NCI-H748 (cell line): ENCODE data around the gene MAGEB17.

Source experiments
- DNase-seq: peaks from one replicate; lab custom pipeline; 2025; ENCODE audit not compliant: unreplicated experiment; lab: John Stamatoyannopoulos, UW

The MAGEB17 gene

DNA sequence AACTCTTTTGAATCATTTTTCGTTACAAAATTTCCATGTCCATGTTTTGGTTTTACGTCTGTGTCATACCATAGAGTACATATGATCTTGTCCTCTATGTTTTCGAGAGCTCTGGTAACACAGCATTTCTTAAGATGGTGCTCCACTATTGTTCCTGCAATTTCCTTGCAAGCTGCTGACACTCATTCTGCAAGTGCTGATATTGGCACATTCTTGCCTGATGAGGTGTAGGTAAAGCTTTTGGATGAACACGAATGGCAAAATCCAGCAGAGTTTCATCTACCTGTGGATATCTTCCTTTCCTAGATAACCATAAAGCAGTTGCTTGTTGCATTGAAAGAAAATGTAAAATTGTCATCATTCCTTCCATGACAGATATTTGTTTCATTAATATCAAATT lies 41.3 kb downstream of the MAGEB17 start:
- no peak for DNase-seq

DNA sequence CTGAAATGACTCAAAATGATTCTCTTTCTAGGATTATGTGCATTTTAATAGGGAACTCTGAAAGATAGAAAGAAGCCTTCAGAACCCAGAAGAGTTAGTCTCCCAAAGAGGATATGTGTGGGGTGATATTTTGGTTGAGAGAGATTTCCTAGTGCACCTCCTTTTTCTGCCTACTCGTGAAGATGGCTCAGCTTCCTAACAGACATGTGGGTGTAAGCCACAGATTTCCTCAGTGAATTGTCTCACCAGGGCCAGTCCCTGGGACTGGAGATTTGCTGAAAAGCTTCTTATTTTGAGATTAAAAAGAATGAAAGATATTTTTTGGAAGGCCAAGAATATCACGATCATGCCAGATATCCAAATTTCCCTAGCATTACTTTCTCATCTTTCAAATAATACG lies 42.8 kb downstream of the MAGEB17 start:
- no peak for DNase-seq

DNA sequence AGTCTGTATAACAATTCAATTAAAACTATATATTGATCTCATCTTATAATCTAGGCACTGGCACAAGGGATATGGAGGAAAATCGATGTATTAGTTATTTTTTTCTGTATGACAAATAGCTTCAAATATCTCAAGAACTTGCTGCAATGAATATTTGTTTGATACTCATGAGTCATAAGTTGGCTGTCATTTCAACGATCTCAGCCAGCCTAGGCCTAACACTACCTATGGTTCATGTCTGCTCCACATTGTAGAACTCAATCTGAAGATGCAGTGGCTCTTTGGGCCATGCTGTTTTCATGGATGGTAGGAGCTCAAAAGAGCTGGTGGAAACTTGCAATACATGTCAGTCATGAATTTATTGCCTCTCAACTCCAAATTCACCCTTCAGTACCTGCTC lies 44.7 kb downstream of the MAGEB17 start:
- no peak for DNase-seq

DNA sequence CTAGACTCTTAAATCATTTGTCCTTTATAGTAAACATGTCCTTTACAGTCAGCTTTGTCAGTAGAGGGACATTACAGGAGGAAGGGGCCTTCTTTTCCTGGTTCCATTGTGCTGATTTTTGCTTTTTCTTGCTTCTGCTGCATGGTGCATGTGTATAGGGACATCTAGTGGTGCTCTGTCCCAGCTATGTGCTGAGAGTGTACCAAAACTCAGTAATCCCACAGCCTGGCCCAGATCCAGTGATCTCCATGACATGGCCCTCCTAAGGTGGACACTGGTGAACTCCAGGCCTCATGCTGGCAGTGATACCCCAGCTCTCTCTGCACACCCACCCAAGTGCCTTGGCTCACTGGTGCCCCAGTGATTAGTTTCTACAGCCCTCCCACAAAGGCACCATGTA lies 45.2 kb downstream of the MAGEB17 start:
- DNase-seq = no peak

DNA sequence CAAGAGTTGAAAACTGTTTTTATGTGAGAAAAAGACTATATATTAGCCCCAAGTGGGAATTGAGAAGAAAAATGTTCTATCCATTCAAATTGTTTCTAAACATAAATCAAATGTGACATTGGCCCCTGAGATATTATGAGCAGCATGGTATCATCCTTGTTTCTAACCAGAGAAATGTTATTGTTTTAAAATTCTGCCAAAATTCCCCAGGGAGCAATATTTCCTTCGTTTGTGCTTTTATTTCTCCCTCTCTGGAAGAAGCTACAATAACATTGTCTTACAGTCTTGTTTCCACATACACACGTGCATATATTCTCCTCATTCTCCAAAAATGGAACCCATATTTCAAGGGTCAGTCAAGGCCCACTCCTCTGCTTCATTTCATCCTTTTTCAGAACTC lies 46.7 kb downstream of the MAGEB17 start:
- no peak for DNase-seq

DNA sequence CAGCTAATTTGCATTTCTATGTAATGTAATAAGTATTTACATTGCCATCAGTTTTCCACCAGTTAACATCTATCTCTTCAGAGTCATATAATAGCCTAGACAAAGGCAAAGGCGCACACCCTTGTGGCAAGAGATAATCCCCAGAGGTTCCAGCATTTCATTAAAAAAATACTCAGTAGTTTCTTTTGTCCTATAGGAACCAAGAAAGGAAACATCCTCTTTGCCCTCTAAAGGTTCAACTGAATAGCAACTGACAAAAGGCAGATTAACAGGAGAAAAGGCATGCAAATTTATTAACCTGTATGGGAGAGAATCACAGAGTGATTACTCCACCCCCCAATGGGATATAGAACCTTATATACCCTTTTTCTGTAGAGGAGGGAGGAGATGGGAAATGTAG lies 48.4 kb downstream of the MAGEB17 start:
- no peak for DNase-seq
